ENCODE measurements around the gene CAVIN4.

DNA sequence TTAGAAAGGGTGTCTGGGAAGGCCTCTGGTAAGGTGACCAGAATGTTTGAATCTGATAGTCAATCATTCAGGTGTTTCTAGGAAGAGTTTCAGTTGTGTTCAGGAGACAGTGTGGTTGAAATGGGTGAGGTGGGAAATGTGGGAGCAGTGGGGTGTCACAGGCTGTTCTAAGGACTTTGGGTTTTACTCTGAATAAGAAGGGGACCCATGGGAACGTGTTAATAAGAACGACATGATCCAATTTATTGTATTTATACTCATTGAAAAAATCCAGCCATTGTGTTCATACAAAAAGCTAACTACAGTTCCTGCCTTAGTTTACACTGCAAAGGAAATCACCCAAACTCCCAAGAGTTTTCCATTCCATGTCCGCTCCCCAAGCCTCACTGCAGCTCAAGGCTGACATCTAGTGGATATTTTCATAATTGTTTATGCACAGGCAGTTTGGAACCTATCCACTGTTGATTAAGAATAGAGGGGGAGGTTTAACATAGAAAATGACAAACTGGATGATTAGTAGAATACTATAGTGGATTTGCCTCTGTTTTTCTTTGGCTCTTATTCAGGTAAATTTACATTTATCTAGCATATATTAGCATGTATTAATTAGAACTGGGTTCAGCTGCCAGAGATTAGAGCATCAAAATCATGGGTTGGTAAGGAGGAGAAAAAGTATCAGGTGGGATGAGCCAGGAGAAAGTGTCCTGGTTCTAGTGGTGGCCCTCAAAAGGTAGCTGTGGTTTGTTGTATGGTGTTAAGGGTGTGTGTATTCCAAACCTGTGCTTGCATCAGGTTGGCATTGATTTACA lies 17.7 kb downstream of the CAVIN4 start:
- TF ChIP-seq POLR2AphosphoS5 (IDR thresholded peaks at IDR 0.05; ENCODE audit: low read depth, low read length) (no peak), POLR2A (IDR thresholded peaks at IDR 0.05; ENCODE audit: low read depth, low read length) (no peak)

Measured in GM12892 (cell line).